PC-9 (cell line): ENCODE results near the gene C3orf49. TPM values are rescaled to one million over a fixed set of nuclear protein-coding genes. Genes with fewer than 3 reads are reported as not detected.

ENCODE experiments used
- BruUV-seq: library from RNA; stranded (reverse); fragments of 400-500 nt; replicated peaks from 2 replicates; lab custom pipeline; 2021; lab: Mats Ljungman, UMichigan
- CTCF ChIA-PET: fragments of 300-600 bp; sonication (Branson Sonifier 250); formaldehyde crosslinking; loops from one replicate; lab custom pipeline; 2022; ENCODE audit warnings: antibody characterized with exemption; lab: Charles Lee
- POLR2A ChIA-PET: fragments of 300-600 bp; sonication (Branson Sonifier 250); formaldehyde crosslinking; loops from one replicate; lab custom pipeline; 2022; ENCODE audit warnings: antibody characterized with exemption; ENCODE audit not compliant: unreplicated experiment; lab: Charles Lee
- DNase-seq, 2 experiments: peaks; one replicate each; pipeline versions ENCODE4 v3.0.0 to v3.0.0-alpha.2; 2015 to 2022; ENCODE audit warnings: mixed read lengths in 1 of 2
- H2AFZ ChIP-seq: fragments of 200-600 bp; sonication (generic); 2 replicates; pipeline ENCODE4 v1.8.1; 2017; ENCODE audit warnings: antibody characterized with exemption
- H3F3A ChIP-seq: fragments of 200-600 bp; sonication (generic); 2 replicates; pipeline ENCODE4 v1.8.1; 2017; ENCODE audit warnings: antibody characterized with exemption, mild to moderate bottlenecking, low read depth; ENCODE audit not compliant: insufficient read depth
- H3K27ac ChIP-seq: fragments of 200-600 bp; sonication (generic); 2 replicates; pipeline ENCODE4 v1.6.1; 2016; ENCODE audit warnings: mixed run types
- H3K27me3 ChIP-seq: fragments of 200-600 bp; sonication (generic); 2 replicates; pipeline ENCODE4 v1.6.1; 2016; ENCODE audit warnings: low read depth, mixed run types; ENCODE audit not compliant: insufficient read depth
- H3K36me3 ChIP-seq: fragments of 200-600 bp; sonication (generic); 2 replicates; pipeline ENCODE4 v1.6.1; 2016; ENCODE audit warnings: low read depth, mixed run types
- H3K4me1 ChIP-seq: fragments of 200-600 bp; sonication (generic); replicated peaks from 2 replicates; pipeline ENCODE4 v1.6.1; 2016; ENCODE audit warnings: mixed run types; ENCODE audit not compliant: insufficient read depth
- H3K4me2 ChIP-seq: fragments of 200-600 bp; sonication (generic); 2 replicates; pipeline ENCODE4 v1.6.1; 2017; ENCODE audit warnings: mixed run types
- H3K4me3 ChIP-seq: fragments of 200-600 bp; sonication (generic); 2 replicates; pipeline ENCODE4 v1.6.1; 2016; ENCODE audit warnings: mixed run types
- H3K79me2 ChIP-seq: fragments of 200-600 bp; sonication (generic); 2 replicates; pipeline ENCODE4 v1.6.1; 2017; ENCODE audit warnings: low read depth, mixed run types
- H3K9me2 ChIP-seq: fragments of 200-600 bp; sonication (generic); 2 replicates; pipeline ENCODE4 v1.8.1; 2017; ENCODE audit warnings: mild to moderate bottlenecking; ENCODE audit not compliant: insufficient read depth
- H3K9me3 ChIP-seq: fragments of 200-600 bp; sonication (generic); 2 replicates; pipeline ENCODE4 v1.8.1; 2016; ENCODE audit warnings: low read depth; ENCODE audit not compliant: insufficient read depth
- H4K20me1 ChIP-seq: fragments of 200-600 bp; sonication (generic); 2 replicates; pipeline ENCODE4 v1.8.1; 2017; ENCODE audit not compliant: insufficient read depth
- CTCF ChIP-seq: fragments of 200-600 bp; sonication (generic); conservative IDR thresholded peaks from 2 replicates; pipeline ENCODE4 v1.6.1; 2017; ENCODE audit warnings: mixed run types, antibody characterized with exemption, mild to moderate bottlenecking, moderate library complexity
- EZH2 ChIP-seq: fragments of 200-600 bp; sonication (generic); IDR thresholded peaks from 2 replicates; pipeline ENCODE4 v1.8.0; 2017; ENCODE audit warnings: antibody characterized with exemption, low read depth
- intact Hi-C: fragments of 100-400 bp; cut with micrococcal nuclease; formaldehyde crosslinking; loops from one replicate; pipeline ENCODE4 v1.10.0; 2022; ENCODE audit not compliant: unreplicated experiment
- total RNA-seq: library from RNA; stranded (reverse); gene quantifications from 2 replicates; pipeline ENCODE4 v1.2.3, GENCODE V29; 2021

Gene C3orf49
- total RNA-seq, 1 experiment from 2014 or later = not detected

GRCh38 chr3:63877737-63878393 is 58.8 kb downstream of the C3orf49 start:
- H3F3A ChIP-seq = peaks cover 3% of the 10 kb centered on the region; the same call in 1 of the 2 replicates
- H3K36me3 ChIP-seq = no peaks in the 10 kb centered on the region
- peaks cover 3% of the 10 kb centered on the region for H3K4me1 ChIP-seq
- H4K20me1 ChIP-seq = no peaks in the 10 kb centered on the region
- no peak overlapping the region for H3K27ac ChIP-seq
- TF ChIP-seq CTCF = no peak
- TF ChIP-seq EZH2 = no peak
- intact Hi-C loops = no loop called here
- no peak overlapping the region for H3K4me3 ChIP-seq
- DNase-seq = no peak
- H3K27me3 ChIP-seq = no peaks in the 10 kb centered on the region
- H3K4me2 ChIP-seq = no peak overlapping the region
- no TSS peak for BruUV-seq
- POLR2A ChIA-PET = no interaction called here
- H3K9me2 ChIP-seq = no peaks in the 10 kb centered on the region
- H3K9me3 ChIP-seq = no peaks in the 10 kb centered on the region
- CTCF ChIA-PET = no interaction called here
- H2AFZ ChIP-seq = no peak overlapping the region
- peaks cover 58% of the 10 kb centered on the region for H3K79me2 ChIP-seq

GRCh38 chr3:63878394-63879060 is 59.4 kb downstream of the C3orf49 start:
- no peak overlapping the region for H3K27ac ChIP-seq
- H3K27me3 ChIP-seq = no peaks in the 10 kb centered on the region
- no peak overlapping the region for H3K4me2 ChIP-seq
- no peaks in the 10 kb centered on the region for H3K9me3 ChIP-seq
- peaks cover 51% of the 10 kb centered on the region for H3K79me2 ChIP-seq
- H2AFZ ChIP-seq = no peak overlapping the region
- CTCF ChIA-PET = no interaction called here
- H3F3A ChIP-seq = no peaks in the 10 kb centered on the region
- POLR2A ChIA-PET = no interaction called here
- H4K20me1 ChIP-seq = no peaks in the 10 kb centered on the region
- no peak for DNase-seq
- BruUV-seq = no TSS peak
- H3K4me3 ChIP-seq = no peak overlapping the region
- H3K4me1 ChIP-seq = no peaks in the 10 kb centered on the region
- intact Hi-C loops = no loop called here
- H3K36me3 ChIP-seq = no peaks in the 10 kb centered on the region
- H3K9me2 ChIP-seq = no peaks in the 10 kb centered on the region
- TF ChIP-seq EZH2 (no peak), CTCF (no peak)

GRCh38 chr3:63880653-63881052 is 61.6 kb downstream of the C3orf49 start:
- no peak for TF ChIP-seq CTCF
- no peak for TF ChIP-seq EZH2
- no peak overlapping the region for H2AFZ ChIP-seq
- peaks cover 32% of the 10 kb centered on the region; the same call in 1 of the 2 replicates for H3K79me2 ChIP-seq
- CTCF ChIA-PET = no interaction called here
- no peaks in the 10 kb centered on the region for H3K9me3 ChIP-seq
- no peak overlapping the region for H3K4me3 ChIP-seq
- intact Hi-C loops = no loop called here
- no peak for DNase-seq
- H3K36me3 ChIP-seq = no peaks in the 10 kb centered on the region
- no peaks in the 10 kb centered on the region for H3K27me3 ChIP-seq
- no TSS peak for BruUV-seq
- H3K4me1 ChIP-seq = no peaks in the 10 kb centered on the region
- POLR2A ChIA-PET = no interaction called here
- no peaks in the 10 kb centered on the region for H3K9me2 ChIP-seq
- no peaks in the 10 kb centered on the region for H3F3A ChIP-seq
- H4K20me1 ChIP-seq = no peaks in the 10 kb centered on the region
- H3K27ac ChIP-seq = no peak overlapping the region
- H3K4me2 ChIP-seq = no peak overlapping the region
